NCI-H2196 (cell line): ENCODE data around the gene ARSG.
"Not testable (repeated sequence)": the region's sequence is repeated elsewhere in the genome, so short reads cannot be mapped to it uniquely, and the experiment has no call there.

Experiments
- DNase-seq: peaks from one replicate; lab custom pipeline; 2025; ENCODE audit not compliant: unreplicated experiment; lab: John Stamatoyannopoulos, UW

Gene ARSG

DNA sequence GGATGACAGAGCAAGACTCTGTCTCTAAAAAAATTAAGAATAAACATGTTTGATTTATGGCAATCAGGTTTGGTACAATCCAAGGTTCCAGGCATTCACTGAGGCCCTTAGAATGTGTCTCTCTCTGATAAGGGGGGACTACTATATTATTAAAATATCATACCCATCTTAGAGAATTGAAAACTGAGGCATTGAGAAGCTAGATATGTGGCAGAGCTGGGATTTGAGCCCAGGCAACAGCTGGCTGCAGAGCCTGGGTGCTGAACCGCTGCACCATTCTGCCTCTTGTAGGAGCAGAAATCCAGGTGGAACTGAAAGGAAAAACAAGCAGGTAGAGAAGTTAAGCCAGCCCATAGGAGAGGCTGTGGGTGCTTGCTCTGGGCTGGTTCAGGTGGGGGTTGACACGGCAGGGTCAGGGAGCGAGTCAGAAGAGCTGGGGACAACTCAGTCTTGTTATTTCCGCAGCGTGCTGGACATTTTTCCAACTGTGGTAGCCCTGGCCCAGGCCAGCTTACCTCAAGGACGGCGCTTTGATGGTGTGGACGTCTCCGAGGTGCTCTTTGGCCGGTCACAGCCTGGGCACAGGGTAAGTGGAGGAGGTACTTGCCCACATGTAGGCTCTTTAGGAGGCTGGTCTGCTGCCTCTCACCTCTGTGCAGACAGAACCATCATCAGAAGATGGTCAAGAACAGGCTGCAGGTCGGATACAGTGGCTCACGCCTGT, 103.5 kb downstream of the ARSG start:
- no peak for DNase-seq

DNA sequence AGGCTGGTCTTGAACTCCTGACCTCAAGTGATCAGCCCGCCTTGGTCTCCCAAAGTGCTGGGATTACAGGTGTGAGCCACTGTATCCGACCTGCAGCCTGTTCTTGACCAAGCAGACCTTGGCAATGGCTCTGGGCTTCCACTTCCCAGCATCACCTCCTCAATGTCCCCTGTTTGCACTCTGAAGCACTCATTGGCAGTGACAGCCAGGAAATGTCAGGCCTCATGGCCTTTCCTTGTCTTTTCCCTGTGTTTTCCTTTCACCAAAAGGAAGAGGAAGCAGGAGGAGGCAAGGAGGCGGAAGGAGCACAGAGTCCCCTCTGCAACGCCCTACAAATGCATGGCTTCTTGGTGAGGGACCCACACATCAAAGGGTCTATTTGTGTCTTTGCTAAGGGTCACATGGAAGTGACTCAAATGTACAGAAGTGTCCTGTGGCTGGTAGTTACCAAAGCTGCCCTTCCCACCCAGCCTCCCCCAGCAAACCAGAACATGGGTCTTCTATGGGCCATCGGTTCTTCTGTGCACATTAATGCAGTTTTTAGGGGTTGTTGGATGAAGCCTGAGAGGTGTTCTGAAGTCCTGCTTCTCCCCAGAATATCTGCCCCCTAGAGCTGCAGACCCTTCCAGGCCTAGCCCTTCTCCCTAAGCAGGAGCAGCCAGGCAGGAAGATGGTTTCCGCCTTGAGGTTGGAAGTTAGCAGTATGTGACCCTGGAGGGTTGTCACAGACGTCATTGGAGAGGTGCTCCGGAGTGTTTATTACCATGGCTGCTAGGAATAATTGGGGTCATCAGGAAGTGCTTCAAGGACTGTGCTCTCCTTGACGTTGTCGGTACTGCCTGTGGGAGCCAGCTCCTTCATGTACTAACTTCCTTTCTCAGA, 105.2 kb downstream of the ARSG start:
- DNase-seq, result no peak

DNA sequence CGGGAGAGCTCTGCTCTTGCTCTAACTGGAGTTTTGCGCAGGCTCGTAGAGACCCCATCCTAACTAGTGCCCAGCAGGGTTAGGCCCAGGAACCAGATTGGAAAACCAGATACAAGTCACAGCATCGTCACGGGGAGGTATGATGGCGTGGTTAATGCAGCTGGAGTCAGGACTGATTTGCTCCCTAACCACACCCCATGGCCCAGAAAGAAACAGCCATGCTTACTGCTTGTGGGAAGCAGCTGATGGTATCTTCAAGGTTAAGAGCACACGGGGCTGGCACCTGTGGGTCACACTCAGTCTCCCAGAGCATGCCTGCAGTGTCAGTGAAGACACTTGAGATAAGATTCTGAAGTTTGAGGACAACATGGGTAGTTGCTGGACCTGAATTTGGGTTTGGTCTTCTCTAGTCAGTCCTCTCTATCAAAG, 105.8 kb downstream of the ARSG start:
- no peak for DNase-seq

DNA sequence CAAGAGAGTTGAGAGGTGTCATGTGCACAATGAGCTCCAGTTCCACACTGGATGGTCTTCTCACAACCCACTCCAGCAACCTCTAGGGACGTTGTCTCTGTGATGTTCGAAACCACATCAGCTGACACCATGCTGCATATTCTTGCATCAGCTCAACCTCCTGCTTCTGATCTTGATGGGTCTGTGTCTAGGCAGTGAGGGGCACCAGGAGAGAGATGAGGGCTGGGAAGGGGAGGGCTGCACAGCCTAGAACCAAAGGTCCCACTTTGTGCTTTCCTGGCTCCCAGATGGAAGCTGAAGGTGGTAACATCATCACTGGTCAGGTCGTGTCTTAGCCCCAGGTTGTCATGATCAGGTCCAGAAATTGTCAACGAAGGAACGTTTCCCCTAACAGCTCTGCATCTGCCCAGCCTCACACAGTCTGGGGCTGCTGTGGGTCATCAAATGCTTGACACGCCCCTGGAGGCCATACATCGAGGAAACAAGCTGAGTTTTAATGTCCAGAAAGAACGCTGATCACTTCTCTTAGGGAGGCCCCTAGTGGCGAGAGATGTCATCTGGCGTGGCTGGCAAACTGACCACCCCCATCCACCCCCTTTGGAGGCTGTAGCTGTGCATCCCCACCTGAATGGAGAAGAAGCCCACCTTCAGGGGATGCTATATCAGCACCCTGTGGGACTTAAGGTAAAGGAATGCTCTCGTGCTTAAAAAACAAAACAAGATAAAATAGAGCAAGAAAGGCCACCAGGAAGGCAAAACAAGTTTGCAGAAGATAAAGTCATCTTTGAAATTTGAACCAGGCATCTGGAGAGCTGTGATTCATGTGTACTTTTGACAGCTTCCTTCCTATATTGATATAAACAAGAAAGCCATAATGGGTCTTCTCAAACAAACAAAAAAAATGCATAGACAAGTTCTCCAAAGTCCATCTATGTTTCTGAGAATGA, 107.7 kb downstream of the ARSG start:
- DNase-seq, result peak; percentile 75

DNA sequence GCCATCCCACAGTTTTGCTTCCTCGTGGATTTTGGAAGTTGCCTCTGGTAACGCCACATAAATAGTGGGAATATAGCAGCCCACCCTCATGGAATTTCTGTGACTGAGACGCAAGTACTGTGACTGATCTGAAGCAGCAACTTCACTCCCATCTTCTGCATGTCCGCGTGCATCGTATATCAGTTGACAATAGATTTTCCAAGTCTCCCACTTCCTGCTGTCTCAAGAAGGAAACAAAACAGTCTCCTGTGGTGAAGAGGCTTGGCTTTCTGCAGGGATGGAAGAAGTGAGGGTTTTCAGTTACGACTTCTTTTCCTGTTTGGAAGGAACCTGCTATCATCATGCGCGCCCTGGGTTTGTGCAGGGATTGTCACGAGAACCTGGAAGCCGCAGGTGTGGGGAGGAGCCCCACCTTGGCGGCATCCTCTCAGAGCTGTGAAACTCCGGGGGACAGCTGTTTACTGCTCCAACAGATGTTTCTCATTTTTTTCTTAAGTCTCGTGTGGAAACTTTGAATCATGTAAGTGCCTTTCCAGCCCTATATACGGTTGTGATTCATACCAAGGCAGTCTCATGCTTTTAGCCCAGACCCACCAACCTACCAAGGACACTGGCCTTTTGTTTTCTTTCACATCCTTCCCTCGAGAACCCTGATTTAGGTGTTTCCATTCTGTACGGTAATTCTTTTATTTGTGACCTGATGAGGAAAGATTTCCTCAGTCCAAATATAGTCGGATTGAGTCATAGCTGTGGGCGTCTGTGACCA, 108.5 kb downstream of the ARSG start:
- no peak for DNase-seq

DNA sequence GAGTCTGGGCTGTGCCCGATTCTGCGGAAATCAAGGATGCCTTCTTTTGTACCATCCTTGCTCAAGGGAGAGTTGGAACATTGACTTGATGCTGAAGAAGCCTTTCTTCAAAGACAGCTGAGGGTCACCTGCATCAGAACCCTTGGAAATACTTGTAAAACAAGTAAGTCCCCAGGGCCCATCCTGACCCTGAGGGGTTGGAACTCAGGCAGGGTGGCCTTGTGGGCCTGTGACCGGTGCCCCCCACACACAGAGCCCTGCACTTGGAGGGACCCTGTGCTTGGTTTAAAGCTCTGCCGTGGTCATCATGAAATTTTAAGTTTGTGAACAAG, 109.1 kb downstream of the ARSG start:
- DNase-seq, result no peak

DNA sequence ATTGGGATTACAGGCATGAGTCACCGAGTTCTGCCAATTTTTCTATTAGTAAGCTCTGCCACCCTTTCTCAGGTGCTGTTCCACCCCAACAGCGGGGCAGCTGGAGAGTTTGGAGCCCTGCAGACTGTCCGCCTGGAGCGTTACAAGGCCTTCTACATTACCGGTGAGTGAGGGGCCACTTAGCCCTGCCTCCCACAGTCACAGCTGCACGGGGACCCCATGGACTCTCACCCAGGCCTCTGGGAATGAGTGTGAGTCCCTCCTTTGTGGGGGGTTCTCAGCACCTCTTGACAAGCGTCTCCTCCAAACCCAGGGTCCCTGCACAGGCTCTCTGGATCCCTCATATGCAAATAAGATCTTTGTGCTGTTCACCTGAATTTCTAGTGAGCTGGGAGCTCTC, 110.0 kb downstream of the ARSG start:
- DNase-seq, result no peak

DNA sequence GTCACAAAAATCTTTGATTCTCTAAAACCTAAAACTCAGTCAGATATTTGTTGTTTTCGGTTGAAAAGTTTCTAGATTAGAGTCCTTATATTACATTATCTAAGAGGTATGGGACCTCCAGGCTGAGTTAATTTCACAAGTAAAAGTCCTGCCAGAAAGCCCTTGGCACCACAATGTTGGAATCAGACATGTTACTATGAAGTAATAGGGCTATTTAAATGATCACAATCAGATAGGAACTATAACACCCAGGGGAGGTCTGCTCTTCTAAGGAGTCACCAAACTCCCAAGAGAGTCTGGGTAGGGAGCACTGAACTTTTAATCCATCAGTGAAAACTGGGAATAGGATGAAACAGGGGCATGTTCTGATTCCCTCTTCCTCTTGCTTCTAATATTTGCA, 111.8 kb downstream of the ARSG start:
- no peak for DNase-seq

DNA sequence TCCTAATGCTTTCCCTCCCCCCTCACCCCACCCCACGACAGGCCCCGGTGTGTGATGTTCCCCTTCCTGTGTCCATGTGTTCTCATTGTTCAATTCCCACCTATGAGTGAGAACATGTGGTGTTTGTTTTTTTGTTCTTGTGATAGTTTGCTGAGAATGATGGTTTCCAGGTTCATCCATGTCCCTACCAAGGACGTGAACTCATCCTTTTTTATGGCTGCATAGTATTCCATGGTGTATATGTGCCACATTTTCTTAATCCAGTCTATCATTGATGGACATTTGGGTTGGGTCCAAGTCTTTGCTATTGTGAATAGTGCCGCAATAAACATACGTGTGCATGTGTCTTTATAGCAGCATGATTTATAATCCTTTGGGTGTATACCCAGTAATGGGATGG, 112.5 kb downstream of the ARSG start:
- DNase-seq, result not testable (repeated sequence)

DNA sequence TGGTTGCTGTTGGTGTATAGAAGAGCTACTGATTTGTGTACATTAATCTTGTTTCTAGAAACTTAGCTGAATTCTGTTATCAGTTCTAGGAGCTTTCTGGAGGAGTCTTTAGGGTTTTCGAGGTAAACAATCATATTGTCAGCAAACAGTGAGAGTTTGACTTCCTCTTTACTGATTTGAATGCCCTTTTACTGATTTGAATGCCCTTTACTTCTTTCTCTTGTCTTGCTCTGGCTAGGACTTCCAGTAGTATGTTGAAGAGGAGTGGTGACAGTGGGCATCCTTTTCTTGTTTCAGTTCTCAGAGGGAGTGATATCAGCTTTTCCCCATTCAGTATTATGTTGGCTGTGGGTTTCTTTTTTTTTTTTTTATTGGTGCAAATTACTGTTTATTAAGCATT, 116.4 kb downstream of the ARSG start:
- DNase-seq, result not testable (repeated sequence)

DNA sequence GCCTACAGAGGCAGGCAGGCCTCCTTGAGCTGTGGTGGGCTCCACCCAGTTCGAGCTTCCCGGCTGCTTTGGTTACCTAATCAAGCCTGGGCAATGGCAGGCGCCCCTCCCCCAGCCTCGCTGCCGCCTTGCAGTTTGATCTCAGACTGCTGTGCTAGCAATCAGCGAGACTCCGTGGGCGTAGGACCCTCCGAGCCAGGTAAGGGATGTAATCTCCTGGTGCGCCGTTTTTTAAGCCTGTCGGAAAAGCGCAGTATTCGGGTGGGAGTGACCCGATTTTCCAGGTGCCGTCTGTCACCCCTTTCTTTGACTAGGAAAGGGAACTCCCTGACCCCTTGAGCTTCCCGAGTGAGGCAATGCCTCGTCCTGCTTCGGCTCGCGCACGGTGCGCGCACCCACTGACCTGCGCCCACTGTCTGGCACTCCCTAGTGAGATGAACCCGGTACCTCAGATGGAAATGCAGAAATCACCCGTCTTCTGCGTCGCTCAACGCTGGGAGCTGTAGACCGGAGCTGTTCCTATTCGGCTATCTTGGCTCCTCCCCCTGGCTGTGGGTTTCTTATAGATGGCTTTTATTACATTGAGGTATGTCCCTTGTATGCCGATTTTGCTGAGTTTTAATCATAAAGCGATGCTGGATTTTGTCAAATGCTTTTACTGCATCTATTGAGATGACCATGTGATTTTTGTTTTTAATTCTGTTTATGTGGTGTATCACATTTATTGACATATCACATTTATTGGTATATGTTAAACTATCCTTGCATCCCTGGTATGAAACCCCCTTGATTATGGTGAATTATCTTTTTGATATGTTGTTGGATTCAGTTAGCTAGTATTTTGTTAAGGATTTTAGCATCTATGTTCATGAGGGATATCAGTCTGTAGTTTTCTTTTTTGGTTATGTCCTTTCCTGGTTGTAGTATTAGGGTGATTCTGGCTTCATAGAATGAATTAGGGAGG, 122.6 kb downstream of the ARSG start:
- not testable (repeated sequence) for DNase-seq

DNA sequence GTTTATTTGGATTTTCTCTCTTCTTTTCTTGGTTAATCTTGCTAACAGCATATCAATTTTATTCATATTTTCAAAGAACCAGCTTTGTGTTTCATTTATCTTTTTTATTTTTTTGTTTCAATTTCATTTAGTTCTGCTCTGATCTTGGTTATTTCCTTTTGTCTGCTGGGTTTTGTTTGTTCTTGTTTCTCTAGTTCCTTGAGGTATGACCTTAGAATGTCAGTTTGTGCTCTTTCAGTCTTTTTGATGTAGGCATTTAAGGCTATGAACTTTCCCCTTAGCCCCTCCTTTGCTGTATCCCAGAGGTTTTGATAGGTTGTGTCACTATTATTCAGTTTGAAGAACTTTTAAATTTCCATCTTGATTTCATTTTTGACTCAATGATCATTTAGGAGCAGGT, 123.6 kb downstream of the ARSG start:
- DNase-seq, result not testable (repeated sequence)

DNA sequence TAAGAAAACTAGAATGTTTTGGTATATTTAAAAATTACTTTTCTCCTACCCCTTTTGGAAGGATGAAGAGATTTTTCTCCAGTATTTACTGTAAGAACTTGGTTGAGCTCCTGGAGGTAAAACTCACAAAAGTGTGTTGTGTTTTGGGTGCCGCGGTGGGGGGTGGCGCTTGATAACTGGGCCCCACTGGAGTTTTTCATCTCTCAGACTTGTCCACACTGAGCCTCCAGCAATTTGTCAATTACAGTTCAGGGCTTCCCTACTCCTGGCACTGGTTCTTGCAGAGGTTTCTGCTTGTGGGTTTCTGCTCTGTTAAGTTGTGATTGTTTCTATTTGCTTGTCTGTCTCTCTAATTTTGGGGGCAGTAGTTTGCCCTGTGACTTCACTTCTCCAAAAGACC, 126.0 kb downstream of the ARSG start:
- no peak for DNase-seq

DNA sequence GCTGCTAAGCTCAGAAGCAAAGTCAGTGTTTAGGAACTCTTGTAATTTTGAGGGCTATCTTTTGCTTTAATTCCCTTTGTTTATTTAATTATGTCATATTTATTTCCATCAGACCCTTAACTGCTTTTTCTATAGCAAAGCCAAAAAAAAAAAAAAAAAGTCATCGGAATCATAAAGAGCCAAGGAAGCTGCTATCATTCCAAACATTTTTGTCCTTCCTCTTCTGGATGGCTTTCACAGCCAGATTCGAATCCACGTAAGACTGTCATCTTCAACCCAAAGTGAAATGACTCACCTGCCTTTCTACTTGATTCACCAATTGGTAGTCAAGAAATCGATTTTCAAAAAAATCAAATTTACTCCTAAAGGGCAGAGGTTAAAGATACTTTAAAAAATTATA, 127.6 kb downstream of the ARSG start:
- DNase-seq, result no peak

DNA sequence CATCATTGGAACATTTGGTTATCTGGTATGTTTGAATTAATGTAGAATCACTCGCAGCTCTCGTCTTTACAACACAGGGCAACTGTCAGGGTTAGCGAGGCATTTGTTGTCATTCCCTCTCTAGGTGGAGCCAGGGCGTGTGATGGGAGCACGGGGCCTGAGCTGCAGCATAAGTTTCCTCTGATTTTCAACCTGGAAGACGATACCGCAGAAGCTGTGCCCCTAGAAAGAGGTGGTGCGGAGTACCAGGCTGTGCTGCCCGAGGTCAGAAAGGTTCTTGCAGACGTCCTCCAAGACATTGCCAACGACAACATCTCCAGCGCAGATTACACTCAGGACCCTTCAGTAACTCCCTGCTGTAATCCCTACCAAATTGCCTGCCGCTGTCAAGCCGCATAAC, 128.8 kb downstream of the ARSG start:
- DNase-seq, result no peak

DNA sequence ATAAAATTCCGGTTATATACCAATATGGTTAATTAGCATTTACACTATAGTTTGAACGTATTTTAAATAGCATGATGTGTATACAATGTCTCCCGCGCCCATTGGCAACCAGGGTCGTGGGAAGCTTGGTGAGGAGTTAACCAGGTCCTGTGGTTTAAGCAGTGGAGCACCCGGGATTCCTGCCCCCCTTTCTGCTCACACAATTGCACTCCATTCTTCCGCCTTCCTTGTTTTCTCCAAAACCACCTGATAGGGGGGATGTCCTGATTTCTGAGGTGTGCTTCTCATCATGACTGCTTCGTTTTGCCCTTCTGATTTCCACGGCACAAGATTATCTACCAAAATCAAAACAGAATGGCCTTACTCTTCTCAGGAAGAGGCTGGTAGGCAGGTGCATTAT, 130.2 kb downstream of the ARSG start:
- DNase-seq, result no peak

DNA sequence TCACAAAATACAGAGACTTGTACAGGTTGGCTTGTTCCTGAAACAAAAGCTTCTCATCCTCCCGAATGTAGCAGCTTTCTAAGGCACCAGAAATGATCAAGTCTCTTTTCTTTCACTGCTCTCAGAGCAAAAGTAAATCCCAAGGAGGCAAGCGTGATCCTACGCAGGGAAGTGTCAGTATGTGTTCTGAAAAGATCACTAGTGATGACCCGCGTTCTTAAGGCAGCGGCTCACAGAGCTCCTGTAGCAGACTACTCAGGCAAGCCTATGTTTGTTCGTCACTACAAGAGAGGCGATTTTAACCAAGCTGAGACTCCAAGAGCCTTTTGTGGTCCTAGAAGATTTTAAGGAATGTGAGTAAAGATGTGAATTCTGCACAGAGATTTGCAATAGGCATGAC, 131.5 kb downstream of the ARSG start:
- no peak for DNase-seq

DNA sequence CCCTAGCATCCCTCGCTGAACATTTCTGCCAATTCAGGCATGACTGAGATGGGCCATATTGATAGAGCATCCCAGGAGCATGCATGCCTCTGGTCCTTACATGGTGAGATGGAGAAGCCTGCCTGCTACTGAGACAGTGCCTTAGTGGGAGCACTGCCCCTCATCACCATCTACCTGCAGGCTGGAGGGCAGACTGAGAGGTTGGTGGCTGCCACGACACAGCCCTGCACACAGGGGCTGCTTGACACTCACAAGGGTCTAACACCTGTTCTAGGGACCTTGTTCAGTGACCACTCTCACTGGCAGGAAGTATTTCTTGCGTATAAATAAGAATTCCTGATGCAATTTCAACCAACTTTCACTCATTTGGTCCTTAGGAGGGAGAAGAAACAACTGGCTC, 132.0 kb downstream of the ARSG start:
- no peak for DNase-seq

DNA sequence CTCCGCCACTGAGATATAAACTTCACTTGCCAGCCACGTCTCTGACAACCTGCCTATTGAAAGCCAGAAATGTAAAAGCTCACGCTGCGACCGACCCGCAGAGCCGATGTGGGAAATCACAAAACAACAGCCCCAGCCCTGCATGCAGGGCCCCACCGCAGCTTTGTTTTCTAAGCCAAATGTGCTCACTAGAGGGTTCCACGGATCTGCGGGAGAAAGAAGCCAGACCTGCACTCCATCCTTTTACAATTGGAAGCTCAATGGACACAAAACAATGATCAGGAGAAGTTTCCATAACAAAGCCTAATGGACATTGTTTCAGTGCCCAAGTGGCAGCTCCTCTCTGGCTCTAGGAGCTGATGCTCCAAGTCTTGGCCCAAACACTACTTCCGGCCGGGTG, 132.9 kb downstream of the ARSG start:
- DNase-seq, result no peak

DNA sequence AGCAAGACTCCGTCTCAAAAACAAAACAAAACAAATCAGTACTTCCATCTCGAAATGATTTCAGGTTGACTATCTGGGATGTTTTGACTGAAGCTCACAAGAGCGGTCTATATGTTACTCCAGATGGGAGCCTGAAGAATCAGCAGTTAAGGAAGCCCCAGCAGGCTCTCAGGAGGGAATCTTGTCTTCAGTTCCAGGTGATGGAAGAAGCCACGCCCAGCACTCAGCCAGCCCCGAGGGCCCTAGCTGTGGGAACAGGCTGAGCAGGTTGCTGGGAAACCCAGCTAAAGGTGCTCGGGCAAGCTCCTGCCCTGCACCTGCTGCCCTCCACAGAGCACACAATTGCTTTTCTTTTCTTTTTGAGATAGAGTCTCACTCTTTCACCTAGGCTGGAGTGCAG, 133.6 kb downstream of the ARSG start:
- peak; percentile 72 for DNase-seq
